SH-SY5Y (cell line): ENCODE data around the gene CPSF4L.

Experiments
- GATA2 ChIP-seq: IDR thresholded peaks from 2 replicates; pipeline ENCODE4 v1.6.1; 2011; ENCODE audit warnings: mild to moderate bottlenecking, low read depth, low read length
- GATA3 ChIP-seq: IDR thresholded peaks from 2 replicates; pipeline ENCODE4 v1.6.1; 2011; ENCODE audit warnings: low read depth, mild to moderate bottlenecking, low read length, moderate library complexity

DNA sequence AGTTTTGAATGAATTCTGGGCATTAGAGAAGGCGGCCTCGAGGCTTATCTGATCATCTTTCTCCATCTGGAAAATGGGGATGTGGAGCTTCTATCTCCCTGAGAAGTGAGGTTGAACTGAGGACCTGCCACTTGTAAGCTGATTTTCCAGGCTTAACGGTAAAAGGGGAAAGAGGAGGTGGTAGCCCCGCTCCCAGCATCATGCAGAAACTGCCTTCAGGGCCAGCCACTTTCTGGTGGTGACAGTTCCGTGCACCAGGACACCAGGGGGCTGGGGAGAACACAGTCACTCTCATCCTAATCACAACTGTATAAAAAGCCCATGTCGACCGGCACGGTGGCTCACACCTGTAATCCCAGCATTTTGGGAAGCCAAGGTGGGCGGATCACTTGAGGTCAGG, 20.9 kb upstream of the CPSF4L start:
- TF ChIP-seq GATA2: 0 out of 2 replicates have a peak, but pooled peaks have one; percentile 17
- TF ChIP-seq GATA3: no peak
